RWPE2 (cell line): Measurements from ENCODE around the gene SSH3.
"Not testable (repeated sequence)": the region's sequence is repeated elsewhere in the genome, so short reads cannot be mapped to it uniquely, and the experiment has no call there.

Experiments
- ATAC-seq: fragments of 200-7000 bp; cut with Tn5 transposase; 3 replicates; pipeline ENCODE4 v1.9.1; 2021; ENCODE audit warnings: low read depth
- DNase-seq: peaks from one replicate; pipeline ENCODE4 v3.0.0-alpha.2; 2020; ENCODE audit warnings: low spot score
- H3K27ac ChIP-seq: fragments of 450-650 bp; 2 replicates; pipeline ENCODE4 v1.5.1; 2017; ENCODE audit warnings: mild to moderate bottlenecking; ENCODE audit not compliant: poor library complexity, severe bottlenecking
- H3K27me3 ChIP-seq: fragments of 250-450 bp; sonication (Bioruptor Pico); 2 replicates; pipeline ENCODE4 v1.5.1; 2021; ENCODE audit warnings: mild to moderate bottlenecking, moderate library complexity; ENCODE audit not compliant: insufficient read depth, poor library complexity, severe bottlenecking
- H3K36me3 ChIP-seq: fragments of 250-450 bp; sonication (Bioruptor Pico); 2 replicates; pipeline ENCODE4 v1.5.1; 2020; ENCODE audit warnings: low read depth, mild to moderate bottlenecking, moderate library complexity
- H3K4me1 ChIP-seq: fragments of 250-450 bp; sonication (Bioruptor Pico); 2 replicates; pipeline ENCODE4 v1.5.1; 2021; ENCODE audit warnings: mild to moderate bottlenecking, moderate library complexity; ENCODE audit not compliant: insufficient read depth, poor library complexity, severe bottlenecking
- H3K4me3 ChIP-seq: fragments of 250-450 bp; sonication (Bioruptor Pico); 2 replicates; pipeline ENCODE4 v1.5.1; 2021; ENCODE audit warnings: mild to moderate bottlenecking, moderate library complexity; ENCODE audit not compliant: severe bottlenecking
- H3K9me3 ChIP-seq: fragments of 250-450 bp; sonication (Bioruptor Pico); 2 replicates; pipeline ENCODE4 v1.5.1; 2021; ENCODE audit warnings: mild to moderate bottlenecking, moderate library complexity; ENCODE audit not compliant: severe bottlenecking
- TF ChIP-seq, protein P1 (sequence below): fragments of 450-650 bp; IDR thresholded peaks from one replicate; pipeline ENCODE4 v1.5.1; 2017; ENCODE audit warnings: mild to moderate bottlenecking, moderate library complexity; ENCODE audit not compliant: poor library complexity, severe bottlenecking

Gene SSH3

DNA sequence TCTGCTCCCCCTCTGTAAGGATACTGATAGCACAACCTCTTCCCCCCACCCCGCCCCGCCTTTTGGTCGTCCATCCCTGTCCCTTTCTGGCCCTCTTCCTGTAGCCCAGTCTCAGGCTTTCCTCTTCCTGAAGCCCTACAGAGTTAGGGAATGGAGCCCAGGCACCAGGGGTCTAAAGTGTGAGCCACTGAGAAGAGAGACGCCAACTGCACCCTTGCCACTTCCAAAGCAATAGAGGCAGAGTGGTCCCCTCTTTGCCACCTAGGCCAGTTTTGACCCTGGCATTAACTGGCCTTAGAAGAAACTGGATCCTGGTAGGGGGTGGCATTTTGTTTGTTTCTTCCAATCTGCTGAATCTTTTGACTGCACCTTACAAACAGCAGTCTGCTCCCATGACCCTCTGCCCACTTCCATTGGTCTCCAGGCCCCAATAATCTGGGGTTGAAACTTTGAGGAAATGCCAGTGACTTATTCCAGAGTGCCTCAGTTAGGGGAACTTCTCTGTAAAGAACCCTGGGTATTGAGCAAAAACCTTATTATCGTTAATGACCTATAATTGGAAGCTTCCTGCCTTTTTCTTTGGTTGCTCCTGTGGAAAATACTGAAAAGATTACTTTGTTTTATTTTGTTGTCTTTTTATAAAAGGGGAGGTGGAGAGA is 46.7 kb upstream of the SSH3 start:
- Histone ChIP-seq H3K36me3 (peaks cover 48% of the 10 kb centered on the region), H3K4me3 (no peak overlapping the region)

DNA sequence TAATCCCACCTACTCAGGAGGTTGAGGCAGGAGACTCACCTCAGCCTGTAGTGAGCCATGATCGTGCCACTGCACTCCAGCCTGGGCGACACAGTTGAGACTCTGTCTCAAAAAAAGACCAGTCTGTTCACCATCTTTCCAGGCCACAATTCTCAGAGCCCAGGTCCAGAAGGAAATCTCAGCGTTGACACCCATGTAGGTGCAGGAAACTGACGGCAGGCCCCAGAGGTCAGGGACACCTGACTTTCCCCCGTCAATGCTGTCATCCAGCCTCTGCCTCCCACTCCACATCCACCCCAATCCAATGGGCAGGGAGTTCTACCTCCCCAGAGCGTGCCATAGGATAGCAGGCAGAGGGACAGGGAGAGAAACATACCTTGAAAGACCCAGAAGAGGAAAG is 42.9 kb upstream of the SSH3 start:
- Histone ChIP-seq H3K4me3 (no peak overlapping the region), H3K27ac (no peak overlapping the region), H3K4me1 (peaks cover 19% of the 10 kb centered on the region), H3K9me3 (no peaks in the 10 kb centered on the region), H3K36me3 (peaks cover 10% of the 10 kb centered on the region), H3K27me3 (no peaks in the 10 kb centered on the region)
- ATAC-seq: no peak
- DNase-seq: no peak
- TF ChIP-seq, protein P1, sequence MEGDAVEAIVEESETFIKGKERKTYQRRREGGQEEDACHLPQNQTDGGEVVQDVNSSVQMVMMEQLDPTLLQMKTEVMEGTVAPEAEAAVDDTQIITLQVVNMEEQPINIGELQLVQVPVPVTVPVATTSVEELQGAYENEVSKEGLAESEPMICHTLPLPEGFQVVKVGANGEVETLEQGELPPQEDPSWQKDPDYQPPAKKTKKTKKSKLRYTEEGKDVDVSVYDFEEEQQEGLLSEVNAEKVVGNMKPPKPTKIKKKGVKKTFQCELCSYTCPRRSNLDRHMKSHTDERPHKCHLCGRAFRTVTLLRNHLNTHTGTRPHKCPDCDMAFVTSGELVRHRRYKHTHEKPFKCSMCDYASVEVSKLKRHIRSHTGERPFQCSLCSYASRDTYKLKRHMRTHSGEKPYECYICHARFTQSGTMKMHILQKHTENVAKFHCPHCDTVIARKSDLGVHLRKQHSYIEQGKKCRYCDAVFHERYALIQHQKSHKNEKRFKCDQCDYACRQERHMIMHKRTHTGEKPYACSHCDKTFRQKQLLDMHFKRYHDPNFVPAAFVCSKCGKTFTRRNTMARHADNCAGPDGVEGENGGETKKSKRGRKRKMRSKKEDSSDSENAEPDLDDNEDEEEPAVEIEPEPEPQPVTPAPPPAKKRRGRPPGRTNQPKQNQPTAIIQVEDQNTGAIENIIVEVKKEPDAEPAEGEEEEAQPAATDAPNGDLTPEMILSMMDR: no peak

More for the DNA sequence above, 46.7 kb upstream of the SSH3 start:
- ATAC-seq (no peak), DNase-seq (no peak)
- H3K27me3 ChIP-seq: no peaks in the 10 kb centered on the region
- TF ChIP-seq, protein P1: no peak
- no peak overlapping the region for H3K27ac ChIP-seq
- no peaks in the 10 kb centered on the region for H3K4me1 ChIP-seq
- H3K9me3 ChIP-seq: no peaks in the 10 kb centered on the region

DNA sequence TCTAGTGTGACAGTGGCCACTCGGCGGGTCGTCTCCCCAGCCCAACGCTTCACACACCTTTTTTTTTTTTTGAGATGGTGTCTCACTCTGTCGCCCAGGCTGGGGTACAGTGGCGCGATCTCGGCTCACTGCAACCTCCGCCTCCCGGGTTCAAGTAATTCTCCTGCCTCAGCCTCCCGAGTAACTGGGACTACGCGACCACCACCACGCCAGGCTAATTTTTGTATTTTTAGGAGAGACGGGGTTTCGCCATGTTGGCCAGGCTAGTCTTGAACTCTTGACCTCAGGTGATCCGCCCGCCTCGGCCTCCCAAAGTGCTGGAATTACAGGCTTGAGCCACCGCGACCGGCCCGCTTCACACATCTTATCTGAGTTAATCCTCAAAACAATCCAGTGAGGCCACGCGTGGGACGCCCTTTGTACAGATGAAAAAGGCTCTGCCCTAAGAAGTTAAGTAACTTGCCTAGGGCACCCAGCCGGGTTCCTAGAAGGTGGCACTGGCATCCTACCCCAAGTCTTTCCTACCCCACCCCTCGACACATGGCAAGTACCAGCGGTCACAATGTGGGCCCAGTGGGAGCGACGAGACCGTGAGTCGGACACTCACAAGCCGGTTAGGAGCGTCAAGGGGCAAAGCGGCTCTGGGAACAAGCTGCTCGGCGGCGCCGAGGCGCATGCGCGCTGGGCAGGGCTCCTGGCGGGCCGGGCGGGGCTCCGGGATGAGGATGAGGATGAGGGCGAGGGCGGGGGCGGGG is 42.3 kb upstream of the SSH3 start:
- H3K36me3 ChIP-seq, ATAC-seq, H3K27ac ChIP-seq, H3K9me3 ChIP-seq, H3K27me3 ChIP-seq: not testable (repeated sequence)
- H3K4me1 ChIP-seq: peaks cover 19% of the 10 kb centered on the region
- peak overlapping the region; percentile 9 for H3K4me3 ChIP-seq
- peak; percentile 66 for DNase-seq

DNA sequence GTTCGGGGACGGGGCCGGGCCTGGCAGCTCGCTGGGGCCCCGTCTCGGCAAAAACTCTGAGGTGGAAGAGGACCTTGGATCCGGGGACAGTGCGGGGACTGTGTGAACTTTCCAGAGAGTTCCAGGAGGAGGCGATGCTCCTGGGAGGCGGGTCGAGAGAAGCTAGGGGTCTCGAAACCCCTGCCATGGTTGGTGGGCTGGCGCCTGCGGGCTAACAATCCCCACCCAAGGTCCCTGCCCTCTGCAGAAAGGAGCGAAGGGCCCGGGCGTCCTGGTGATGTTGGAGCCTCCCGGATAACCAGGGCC is 41.7 kb upstream of the SSH3 start:
- Histone ChIP-seq H3K4me3 (no peak overlapping the region), H3K9me3 (no peaks in the 10 kb centered on the region), H3K27ac (no peak overlapping the region), H3K4me1 (peaks cover 19% of the 10 kb centered on the region), H3K36me3 (peaks cover 6% of the 10 kb centered on the region; the same call in 1 of the 2 replicates), H3K27me3 (no peaks in the 10 kb centered on the region)
- TF ChIP-seq, protein P1: no peak
- DNase-seq: no peak
- ATAC-seq: no peak

DNA sequence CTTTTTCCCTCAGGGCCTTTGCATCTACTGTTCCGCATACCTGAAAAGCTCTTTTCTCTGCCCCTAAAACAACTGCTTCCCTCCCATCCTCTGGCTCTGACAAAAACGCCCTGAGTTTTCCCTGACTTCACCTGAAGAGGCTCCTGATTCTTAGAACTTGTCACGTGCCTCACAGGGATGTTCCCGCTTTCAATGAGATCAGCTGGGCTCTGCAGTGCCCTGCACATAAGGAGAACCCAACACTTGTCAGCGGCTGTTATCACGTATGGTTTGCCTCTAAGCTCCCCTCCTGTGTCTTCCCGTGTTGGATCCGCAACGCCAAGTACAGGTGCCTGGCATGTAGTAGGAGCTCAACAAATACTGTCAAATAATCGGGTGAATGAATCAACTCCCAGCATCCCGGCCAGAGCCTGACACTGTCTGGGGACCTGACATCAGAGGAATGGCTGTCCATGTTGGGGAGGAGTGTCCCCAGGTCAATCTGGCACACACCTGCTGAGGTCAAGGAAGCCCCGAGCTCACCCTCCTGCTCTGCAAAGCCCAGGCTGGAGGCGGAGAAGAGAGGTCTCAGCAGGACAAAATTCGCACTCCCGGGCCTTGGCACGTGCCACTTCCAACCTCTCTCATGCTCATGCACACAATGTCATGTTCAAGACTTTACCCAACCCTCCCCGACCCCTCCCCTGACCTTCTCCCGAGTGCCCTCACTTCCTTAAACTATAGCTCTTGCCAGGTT is 41.2 kb upstream of the SSH3 start:
- H3K27me3 ChIP-seq: no peaks in the 10 kb centered on the region
- no peaks in the 10 kb centered on the region for H3K9me3 ChIP-seq
- peak overlapping the region; percentile 57 for H3K27ac ChIP-seq
- TF ChIP-seq, protein P1: no peak
- ATAC-seq (no peak), DNase-seq (peak; percentile 53)
- peaks cover 3% of the 10 kb centered on the region; the same call in 1 of the 2 replicates for H3K36me3 ChIP-seq
- H3K4me1 ChIP-seq: peaks cover 19% of the 10 kb centered on the region
- H3K4me3 ChIP-seq: no peak overlapping the region
